Measurements from ENCODE around the gene NFATC3.

- TF ChIP-seq CTCF (IDR thresholded peaks at IDR 0.05), result no peak
- TF ChIP-seq POLR2AphosphoS5 (IDR thresholded peaks at IDR 0.05), result no peak
- TF ChIP-seq POLR2A (IDR thresholded peaks at IDR 0.05), result no peak
- TF ChIP-seq EP300 (IDR thresholded peaks at IDR 0.05), result no peak
These were observed 116.9 kb downstream of the NFATC3 start for GRCh38 chr16:68202091-68202519.
